WTC11 (cell line): Measurements from ENCODE around the gene CATSPERZ. TPM values are rescaled to one million over a fixed set of nuclear protein-coding genes. Genes with fewer than 3 reads are reported as not detected.

Source experiments
- ATAC-seq: fragments of 200-7000 bp; cut with Tn5 transposase; 2 replicates; pipeline ENCODE4 v1.10.0; 2021; ENCODE audit warnings: mild to moderate bottlenecking, moderate library complexity
- CTCF ChIA-PET: fragments of 300-600 bp; sonication (Branson Sonifier 250); formaldehyde crosslinking; loops from one replicate; lab custom pipeline; 2021; ENCODE audit warnings: antibody characterized with exemption; lab: Charles Lee
- POLR2A ChIA-PET: fragments of 350-600 bp; sonication (Branson Sonifier 250); formaldehyde crosslinking; loops from one replicate; lab custom pipeline; 2021; ENCODE audit warnings: antibody characterized with exemption; lab: Charles Lee
- DNase-seq: peaks from one replicate; pipeline ENCODE4 v3.0.0; 2021; ENCODE audit warnings: low spot score
- H3K27ac Mint-ChIP-seq: 2 replicates; pipeline ENCODE4 v1.8.0; 2021; ENCODE audit warnings: mixed read lengths
- H3K27me3 Mint-ChIP-seq: 2 replicates; pipeline ENCODE4 v1.8.0; 2021; ENCODE audit warnings: low read depth, mild to moderate bottlenecking, moderate library complexity, mixed read lengths
- H3K36me3 Mint-ChIP-seq: 2 replicates; pipeline ENCODE4 v1.8.0; 2021; ENCODE audit warnings: mixed read lengths
- H3K4me1 Mint-ChIP-seq: 2 replicates; pipeline ENCODE4 v1.8.0; 2022; ENCODE audit warnings: mixed read lengths
- H3K4me3 Mint-ChIP-seq: 2 replicates; pipeline ENCODE4 v1.8.0; 2021; ENCODE audit warnings: mild to moderate bottlenecking, moderate library complexity, mixed read lengths
- H3K9me3 Mint-ChIP-seq: 2 replicates; pipeline ENCODE4 v1.8.0; 2021; ENCODE audit warnings: mixed read lengths
- CBFB ChIP-seq: sonication (generic); formaldehyde crosslinking; IDR thresholded peaks from 2 replicates; pipeline ENCODE4 v1.8.1; 2022; ENCODE audit warnings: mild to moderate bottlenecking, low read depth, missing genetic modification reagents
- E2F1 ChIP-seq: sonication (generic); formaldehyde crosslinking; IDR thresholded peaks from 2 replicates; pipeline ENCODE4 v1.8.0; 2022; ENCODE audit warnings: mild to moderate bottlenecking, missing genetic modification reagents
- ELF4 ChIP-seq: sonication (generic); formaldehyde crosslinking; IDR thresholded peaks from 2 replicates; pipeline ENCODE4 v1.8.1; 2022; ENCODE audit warnings: low read depth, mild to moderate bottlenecking, moderate library complexity, missing genetic modification reagents
- FOXP4 ChIP-seq: sonication (generic); formaldehyde crosslinking; IDR thresholded peaks from 2 replicates; pipeline ENCODE4 v1.8.0; 2022; ENCODE audit warnings: mild to moderate bottlenecking, missing genetic modification reagents
- GABPB1 ChIP-seq: sonication (generic); formaldehyde crosslinking; IDR thresholded peaks from 2 replicates; pipeline ENCODE4 v1.8.1; 2023; ENCODE audit warnings: mild to moderate bottlenecking, missing genetic modification reagents
- JAZF1 ChIP-seq: fragments of 250-450 bp; sonication (Bioruptor Pico); IDR thresholded peaks from 2 replicates; pipeline ENCODE4 v1.9.0; 2021; ENCODE audit warnings: moderate library complexity, mild to moderate bottlenecking, inconsistent platforms
- KAT7 ChIP-seq: sonication (generic); formaldehyde crosslinking; IDR thresholded peaks from 2 replicates; pipeline ENCODE4 v1.8.1; 2023; ENCODE audit warnings: missing genetic modification reagents, mild to moderate bottlenecking, borderline replicate concordance
- NFATC4 ChIP-seq: fragments of 250-450 bp; sonication (Bioruptor Pico); IDR thresholded peaks from 2 replicates; pipeline ENCODE4 v1.9.0; 2021; ENCODE audit warnings: mild to moderate bottlenecking
- NR1H2 ChIP-seq: sonication (generic); formaldehyde crosslinking; IDR thresholded peaks from 2 replicates; pipeline ENCODE4 v1.9.0; 2021; ENCODE audit warnings: mild to moderate bottlenecking, moderate library complexity, missing genetic modification reagents
- RORB ChIP-seq: fragments of 250-450 bp; sonication (Bioruptor Pico); IDR thresholded peaks from 2 replicates; pipeline ENCODE4 v1.9.0; 2021; ENCODE audit warnings: mild to moderate bottlenecking
- STAT6 ChIP-seq: sonication (generic); formaldehyde crosslinking; conservative IDR thresholded peaks from 2 replicates; pipeline ENCODE4 v1.8.1; 2023; ENCODE audit warnings: mild to moderate bottlenecking, low read depth, missing genetic modification reagents, moderate library complexity
- TCF7 ChIP-seq: sonication (generic); formaldehyde crosslinking; IDR thresholded peaks from 2 replicates; pipeline ENCODE4 v1.8.0; 2022; ENCODE audit warnings: mild to moderate bottlenecking, low read depth, missing genetic modification reagents, moderate library complexity
- TEAD1 ChIP-seq: sonication (generic); formaldehyde crosslinking; IDR thresholded peaks from 2 replicates; pipeline ENCODE4 v1.8.0; 2022; ENCODE audit warnings: mild to moderate bottlenecking, missing genetic modification reagents
- TP53 ChIP-seq: sonication (generic); formaldehyde crosslinking; IDR thresholded peaks from 2 replicates; pipeline ENCODE4 v1.8.1; 2023; ENCODE audit warnings: mild to moderate bottlenecking, missing genetic modification reagents
- USF1 ChIP-seq: sonication (generic); formaldehyde crosslinking; IDR thresholded peaks from 2 replicates; pipeline ENCODE4 v1.8.0; 2022; ENCODE audit warnings: mild to moderate bottlenecking, missing genetic modification reagents
- ZMAT4 ChIP-seq: fragments of 250-450 bp; sonication (Bioruptor Pico); IDR thresholded peaks from 2 replicates; pipeline ENCODE4 v1.9.0; 2021; ENCODE audit warnings: mild to moderate bottlenecking
- ZNF423 ChIP-seq: fragments of 250-450 bp; sonication (Bioruptor Pico); IDR thresholded peaks from 2 replicates; pipeline ENCODE4 v2.1.2; 2022; ENCODE audit warnings: mild to moderate bottlenecking, moderate library complexity
- ZNF425 ChIP-seq: fragments of 250-450 bp; sonication (Bioruptor Pico); conservative IDR thresholded peaks from 2 replicates; pipeline ENCODE4 v1.9.0; 2021; ENCODE audit warnings: mild to moderate bottlenecking
- total RNA-seq: library from RNA; stranded (reverse); gene quantifications from 3 replicates; pipeline ENCODE4 v1.2.3, GENCODE V29; 2021
- TF ChIP-seq, protein P1 (sequence below): sonication (generic); formaldehyde crosslinking; IDR thresholded peaks from 2 replicates; pipeline ENCODE4 v1.8.1; 2023; ENCODE audit warnings: mild to moderate bottlenecking, missing genetic modification reagents, moderate library complexity
- TF ChIP-seq, protein P2 (sequence below): sonication (generic); formaldehyde crosslinking; IDR thresholded peaks from 2 replicates; pipeline ENCODE4 v1.8.1; 2023; ENCODE audit warnings: mild to moderate bottlenecking, missing genetic modification reagents
- TF ChIP-seq, protein P3 (sequence below): sonication (generic); formaldehyde crosslinking; IDR thresholded peaks from 2 replicates; pipeline ENCODE4 v1.8.1; 2023; ENCODE audit warnings: mild to moderate bottlenecking, missing genetic modification reagents, borderline replicate concordance

Gene CATSPERZ
- total RNA-seq, 1 experiment from 2014 or later: 2.5 TPM

DNA sequence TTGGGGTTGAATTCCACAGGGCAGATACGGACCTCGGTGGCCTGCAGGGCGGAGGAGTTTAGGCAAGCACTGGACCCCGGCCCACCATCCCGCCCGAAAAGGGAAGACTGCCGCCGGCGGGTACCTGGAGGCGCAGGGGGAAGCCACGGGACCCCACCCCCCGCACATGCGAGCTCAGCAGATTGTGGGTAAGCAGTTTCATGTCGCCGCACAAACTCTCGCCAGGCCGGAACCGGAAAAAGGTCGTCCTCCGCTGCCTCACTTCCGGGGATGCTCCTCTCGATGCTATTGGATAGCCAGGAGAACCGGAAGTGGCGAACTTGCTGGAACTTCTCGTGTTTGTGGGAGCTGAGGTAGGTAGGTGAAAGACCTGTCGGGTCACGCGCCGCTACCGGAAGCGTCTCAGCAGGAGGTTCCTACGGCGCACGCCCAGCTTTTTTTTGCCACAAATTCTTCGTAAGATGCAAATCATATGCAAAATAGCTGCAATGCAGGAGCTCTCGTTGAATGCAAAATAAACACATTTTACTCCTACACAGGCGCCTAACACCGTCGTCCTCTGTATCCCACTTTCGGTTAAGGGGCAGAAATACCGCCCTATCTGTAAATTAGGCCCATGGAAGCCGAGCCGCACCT is 17.3 kb downstream of the CATSPERZ start, which contains the start of gene TRMT112:
TSS of gene TRMT112 (minus strand) at position 235 of the 636 bp plus-strand sequence. CDS start at position 202, 33 bp downstream.
- ChIA-PET CTCF (interaction anchor here (0.7 to 3.8 kb wide), 38 partner anchors 10 to 339 kb away, joined by 3 to 173 read pairs (median 5); partner anchors contain the start of genes BAD, CATSPERZ, CCDC88B and ESRRA), POLR2A (interaction anchor here (0.5 to 3.0 kb wide), 17 partner anchors 13 to 657 kb away, joined by 3 to 25 read pairs (median 6); partner anchors contain the start of genes CATSPERZ, DNAJC4, ESRRA and FKBP2)
- peaks cover 27% of the 10 kb centered on the region for H3K36me3 Mint-ChIP-seq
- H3K4me3 Mint-ChIP-seq: peak within 1 kb of the TSS; percentile 90
- H3K4me1 Mint-ChIP-seq: peaks cover 17% of the 10 kb centered on the region
- H3K27ac Mint-ChIP-seq: peak within 1 kb of the TSS; percentile 99
- H3K27me3 Mint-ChIP-seq: no peaks in the 10 kb centered on the region
- ATAC-seq (peak; percentile 68), DNase-seq (peak; percentile 91)
- no peaks in the 10 kb centered on the region for H3K9me3 Mint-ChIP-seq
- TF ChIP-seq USF1 (CRISPR knock-in tag): peak; percentile 88
- no peak for TF ChIP-seq TP53
- TF ChIP-seq, protein P1, sequence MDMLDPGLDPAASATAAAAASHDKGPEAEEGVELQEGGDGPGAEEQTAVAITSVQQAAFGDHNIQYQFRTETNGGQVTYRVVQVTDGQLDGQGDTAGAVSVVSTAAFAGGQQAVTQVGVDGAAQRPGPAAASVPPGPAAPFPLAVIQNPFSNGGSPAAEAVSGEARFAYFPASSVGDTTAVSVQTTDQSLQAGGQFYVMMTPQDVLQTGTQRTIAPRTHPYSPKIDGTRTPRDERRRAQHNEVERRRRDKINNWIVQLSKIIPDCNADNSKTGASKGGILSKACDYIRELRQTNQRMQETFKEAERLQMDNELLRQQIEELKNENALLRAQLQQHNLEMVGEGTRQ (CRISPR knock-in tag): peak; percentile 84
- no peak for TF ChIP-seq NFATC4 (CRISPR knock-in tag)
- TF ChIP-seq, protein P2, sequence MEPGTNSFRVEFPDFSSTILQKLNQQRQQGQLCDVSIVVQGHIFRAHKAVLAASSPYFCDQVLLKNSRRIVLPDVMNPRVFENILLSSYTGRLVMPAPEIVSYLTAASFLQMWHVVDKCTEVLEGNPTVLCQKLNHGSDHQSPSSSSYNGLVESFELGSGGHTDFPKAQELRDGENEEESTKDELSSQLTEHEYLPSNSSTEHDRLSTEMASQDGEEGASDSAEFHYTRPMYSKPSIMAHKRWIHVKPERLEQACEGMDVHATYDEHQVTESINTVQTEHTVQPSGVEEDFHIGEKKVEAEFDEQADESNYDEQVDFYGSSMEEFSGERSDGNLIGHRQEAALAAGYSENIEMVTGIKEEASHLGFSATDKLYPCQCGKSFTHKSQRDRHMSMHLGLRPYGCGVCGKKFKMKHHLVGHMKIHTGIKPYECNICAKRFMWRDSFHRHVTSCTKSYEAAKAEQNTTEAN (CRISPR knock-in tag): 0 out of 2 replicates have a peak, but pooled peaks have one; percentile 34
- TF ChIP-seq KAT7: no peak; the same call in 1 of the 2 replicates
- no peak for TF ChIP-seq NR1H2 (CRISPR knock-in tag)
- no peak for TF ChIP-seq CBFB (CRISPR knock-in tag)
- no peak for TF ChIP-seq TCF7 (CRISPR knock-in tag)
- no peak for TF ChIP-seq ZMAT4 (CRISPR knock-in tag)
- 0 out of 2 replicates have a peak, but pooled peaks have one; percentile 64 for TF ChIP-seq E2F1 (CRISPR knock-in tag)
- TF ChIP-seq ELF4 (CRISPR knock-in tag): no peak
- TF ChIP-seq STAT6: no peak
- TF ChIP-seq FOXP4 (CRISPR knock-in tag): no peak
- no peak for TF ChIP-seq RORB (CRISPR knock-in tag)
- TF ChIP-seq JAZF1 (CRISPR knock-in tag): no peak
- TF ChIP-seq ZNF425 (CRISPR knock-in tag): no peak
- TF ChIP-seq ZNF423 (CRISPR knock-in tag): no peak
- TF ChIP-seq TEAD1 (CRISPR knock-in tag): peak; percentile 89
- TF ChIP-seq GABPB1 (CRISPR knock-in tag): peak; percentile 77
- TF ChIP-seq, protein P3, sequence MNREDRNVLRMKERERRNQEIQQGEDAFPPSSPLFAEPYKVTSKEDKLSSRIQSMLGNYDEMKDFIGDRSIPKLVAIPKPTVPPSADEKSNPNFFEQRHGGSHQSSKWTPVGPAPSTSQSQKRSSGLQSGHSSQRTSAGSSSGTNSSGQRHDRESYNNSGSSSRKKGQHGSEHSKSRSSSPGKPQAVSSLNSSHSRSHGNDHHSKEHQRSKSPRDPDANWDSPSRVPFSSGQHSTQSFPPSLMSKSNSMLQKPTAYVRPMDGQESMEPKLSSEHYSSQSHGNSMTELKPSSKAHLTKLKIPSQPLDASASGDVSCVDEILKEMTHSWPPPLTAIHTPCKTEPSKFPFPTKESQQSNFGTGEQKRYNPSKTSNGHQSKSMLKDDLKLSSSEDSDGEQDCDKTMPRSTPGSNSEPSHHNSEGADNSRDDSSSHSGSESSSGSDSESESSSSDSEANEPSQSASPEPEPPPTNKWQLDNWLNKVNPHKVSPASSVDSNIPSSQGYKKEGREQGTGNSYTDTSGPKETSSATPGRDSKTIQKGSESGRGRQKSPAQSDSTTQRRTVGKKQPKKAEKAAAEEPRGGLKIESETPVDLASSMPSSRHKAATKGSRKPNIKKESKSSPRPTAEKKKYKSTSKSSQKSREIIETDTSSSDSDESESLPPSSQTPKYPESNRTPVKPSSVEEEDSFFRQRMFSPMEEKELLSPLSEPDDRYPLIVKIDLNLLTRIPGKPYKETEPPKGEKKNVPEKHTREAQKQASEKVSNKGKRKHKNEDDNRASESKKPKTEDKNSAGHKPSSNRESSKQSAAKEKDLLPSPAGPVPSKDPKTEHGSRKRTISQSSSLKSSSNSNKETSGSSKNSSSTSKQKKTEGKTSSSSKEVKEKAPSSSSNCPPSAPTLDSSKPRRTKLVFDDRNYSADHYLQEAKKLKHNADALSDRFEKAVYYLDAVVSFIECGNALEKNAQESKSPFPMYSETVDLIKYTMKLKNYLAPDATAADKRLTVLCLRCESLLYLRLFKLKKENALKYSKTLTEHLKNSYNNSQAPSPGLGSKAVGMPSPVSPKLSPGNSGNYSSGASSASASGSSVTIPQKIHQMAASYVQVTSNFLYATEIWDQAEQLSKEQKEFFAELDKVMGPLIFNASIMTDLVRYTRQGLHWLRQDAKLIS (CRISPR knock-in tag): no peak
